ENCODE data around the gene LYPD3.

DNA sequence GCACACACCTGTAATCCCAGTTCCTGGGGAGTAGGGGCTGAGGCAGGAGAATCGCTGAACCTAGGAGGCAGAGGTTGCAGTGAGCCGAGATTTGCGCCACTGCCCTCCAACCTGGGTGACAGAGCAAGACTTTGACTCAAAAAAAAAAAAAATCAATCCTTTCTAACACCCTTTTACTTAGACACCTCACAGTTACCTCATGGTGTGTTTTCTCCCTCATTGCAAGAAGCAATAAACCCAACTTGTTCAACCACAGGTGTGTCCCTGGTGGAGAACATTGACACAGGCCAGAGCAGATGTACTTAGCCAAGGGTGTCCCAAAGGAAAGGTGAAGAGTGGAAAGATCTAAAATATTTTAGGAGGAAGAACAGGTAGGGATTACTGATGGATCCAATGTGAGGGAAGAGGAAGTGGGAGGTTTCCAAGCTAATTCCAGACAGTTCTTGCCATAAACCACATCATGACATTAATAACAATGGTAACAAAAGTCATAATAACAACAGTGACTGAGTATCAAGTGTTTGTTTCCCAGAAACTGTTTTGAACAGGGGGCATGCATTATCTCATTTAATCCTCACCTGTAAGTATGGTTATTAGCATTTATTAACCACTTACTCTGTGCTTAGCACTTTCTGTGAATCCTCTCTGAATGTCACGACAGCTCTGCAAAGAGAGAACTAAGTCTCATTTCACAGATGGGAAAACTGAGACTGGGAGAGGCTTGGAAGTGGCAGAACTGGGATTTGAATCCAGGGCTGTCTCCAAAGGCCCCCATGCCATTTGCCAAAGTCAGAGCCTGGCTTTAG is 3.1 kb upstream of the LYPD3 start:
- TF ChIP-seq, protein P1, sequence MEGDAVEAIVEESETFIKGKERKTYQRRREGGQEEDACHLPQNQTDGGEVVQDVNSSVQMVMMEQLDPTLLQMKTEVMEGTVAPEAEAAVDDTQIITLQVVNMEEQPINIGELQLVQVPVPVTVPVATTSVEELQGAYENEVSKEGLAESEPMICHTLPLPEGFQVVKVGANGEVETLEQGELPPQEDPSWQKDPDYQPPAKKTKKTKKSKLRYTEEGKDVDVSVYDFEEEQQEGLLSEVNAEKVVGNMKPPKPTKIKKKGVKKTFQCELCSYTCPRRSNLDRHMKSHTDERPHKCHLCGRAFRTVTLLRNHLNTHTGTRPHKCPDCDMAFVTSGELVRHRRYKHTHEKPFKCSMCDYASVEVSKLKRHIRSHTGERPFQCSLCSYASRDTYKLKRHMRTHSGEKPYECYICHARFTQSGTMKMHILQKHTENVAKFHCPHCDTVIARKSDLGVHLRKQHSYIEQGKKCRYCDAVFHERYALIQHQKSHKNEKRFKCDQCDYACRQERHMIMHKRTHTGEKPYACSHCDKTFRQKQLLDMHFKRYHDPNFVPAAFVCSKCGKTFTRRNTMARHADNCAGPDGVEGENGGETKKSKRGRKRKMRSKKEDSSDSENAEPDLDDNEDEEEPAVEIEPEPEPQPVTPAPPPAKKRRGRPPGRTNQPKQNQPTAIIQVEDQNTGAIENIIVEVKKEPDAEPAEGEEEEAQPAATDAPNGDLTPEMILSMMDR (IDR thresholded peaks at IDR 0.05 in 4 of 5, conservative IDR thresholded peaks at IDR 0.05 in 1 of 5) = no peak
- no peak for TF ChIP-seq POLR2A (IDR thresholded peaks at IDR 0.05)
